Right lobe of liver (tissue), 4 donors: ENCODE measurements around the gene NOD2.

ENCODE experiments used
- CTCF ChIP-seq, 4 donors: fragments of 200-600 bp in 3 of 4; fragments of 450-650 bp in 1 of 4; IDR thresholded peaks; one replicate each; pipeline versions ENCODE4 v1.5.1 to v1.8.0; 2016 to 2022; ENCODE audit warnings: antibody characterized with exemption in 4 of 4, mild to moderate bottlenecking in 2 of 4
- POLR2A ChIP-seq: fragments of 450-650 bp; IDR thresholded peaks from one replicate; pipeline ENCODE4 v1.6.1; 2017; ENCODE audit warnings: antibody characterized with exemption, mild to moderate bottlenecking
- donor health status: DM: no; HTN: no; CAD: no.
- donor health status: DM: no; HTN: no; CAD: no.
- donor health status: DM: no; HTN: yes; CAD: no.

DNA sequence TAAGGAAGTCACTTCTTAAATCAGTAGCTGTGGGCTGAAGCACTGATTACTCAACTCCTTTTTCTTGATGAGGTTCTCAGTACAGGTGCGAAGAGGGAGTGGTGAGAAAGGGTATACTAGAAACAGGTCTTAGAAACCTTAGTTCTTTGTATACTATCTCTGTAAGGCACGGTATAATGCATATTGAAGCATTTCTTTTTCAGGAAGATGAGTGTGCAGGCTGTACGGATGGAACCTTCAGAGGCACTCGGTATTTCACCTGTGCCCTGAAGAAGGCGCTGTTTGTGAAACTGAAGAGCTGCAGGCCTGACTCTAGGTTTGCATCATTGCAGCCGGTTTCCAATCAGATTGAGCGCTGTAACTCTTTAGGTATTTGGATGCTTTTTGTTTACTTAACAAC, 87.6 kb downstream of the NOD2 start:
- TF ChIP-seq CTCF (IDR thresholded peaks at IDR 0.05) = no peak
- no peak for TF ChIP-seq POLR2A
